Effector memory CD8-positive, alpha-beta T cell (primary cell): Measurements from ENCODE around the gene PLA2G2C.
"Not testable (repeated sequence)": the region's sequence is repeated elsewhere in the genome, so short reads cannot be mapped to it uniquely, and the experiment has no call there.

Experiments used
- ATAC-seq: fragments of 150-1000 bp; cut with Tn5 transposase; replicated peaks from 2 replicates; pipeline ENCODE4 v1.10.0; 2021; ENCODE audit warnings: mild to moderate bottlenecking, moderate library complexity
- DNase-seq, 3 experiments: peaks; one replicate each; pipeline ENCODE4 v3.0.0; 2021
- H3K27ac Mint-ChIP-seq, 2 donors: one replicate each; pipeline ENCODE4 v1.8.0; 2022; ENCODE audit warnings: mild to moderate bottlenecking in 2 of 2, mixed read lengths in 2 of 2, moderate library complexity in 2 of 2
- H3K27me3 Mint-ChIP-seq, 2 donors: one replicate each; pipeline ENCODE4 v1.8.0; 2022; ENCODE audit warnings: mixed read lengths in 2 of 2
- H3K36me3 Mint-ChIP-seq: one replicate; pipeline ENCODE4 v1.8.0; 2022; ENCODE audit warnings: mild to moderate bottlenecking, moderate library complexity, mixed read lengths; ENCODE audit not compliant: insufficient read depth
- H3K4me1 Mint-ChIP-seq, 2 donors: one replicate each; pipeline ENCODE4 v1.8.0; 2022; ENCODE audit warnings: low read depth in 2 of 2, mixed read lengths in 2 of 2
- H3K4me3 Mint-ChIP-seq, 2 donors: one replicate each; pipeline ENCODE4 v1.8.0; 2022; ENCODE audit warnings: mild to moderate bottlenecking in 2 of 2, mixed read lengths in 2 of 2, moderate library complexity in 2 of 2
- H3K9me3 Mint-ChIP-seq, 2 donors: one replicate each; pipeline ENCODE4 v1.8.0; 2022; ENCODE audit warnings: mixed read lengths in 2 of 2
- total RNA-seq, 9 experiments: gene quantifications; one replicate each; lab custom pipeline; 2026; lab: John Stamatoyannopoulos, UW

The PLA2G2C gene
- 0 to 1.3 (median 0) reads per million in 9 experiments for total RNA-seq

GRCh38 chr1:20185834-20186782, at the start of gene PLA2G2C, which contains the start of gene UBXN10:
Gene PLA2G2C (minus strand): TSS chr1:20186518. CDS start chr1:20177363, 9,155 bp downstream.
Gene UBXN10 (plus strand): TSS chr1:20186096. CDS start chr1:20190562, 4,466 bp downstream.
- DNase-seq, result peak; percentile 35 to 46 (median 41)
- Mint-ChIP-seq H3K36me3 (peaks cover 5% of the 10 kb centered on the region), H3K9me3 (no peaks in the 10 kb centered on the region), H3K4me1 (peaks cover 34 to 35% of the 10 kb centered on the region in 2 donors), H3K27ac (peak within 1 kb of the TSS; percentile 56 to 69), H3K27me3 (peaks cover 0 to 4% of the 10 kb centered on the region in 2 donors), H3K4me3 (peak within 1 kb of the TSS; percentile 67 to 76)
- peak; percentile 46 for ATAC-seq

- H3K4me3 Mint-ChIP-seq, result no peak overlapping the region
- H3K27ac Mint-ChIP-seq, result no peak overlapping the region
- H3K4me1 Mint-ChIP-seq, result peaks cover 0 to 8% of the 10 kb centered on the region in 2 donors
- no peaks in the 10 kb centered on the region for H3K9me3 Mint-ChIP-seq
- no peaks in the 10 kb centered on the region for H3K36me3 Mint-ChIP-seq
- peaks cover 56 to 75% of the 10 kb centered on the region in 2 donors for H3K27me3 Mint-ChIP-seq
- DNase-seq, result no peak
- ATAC-seq, result no peak
These were observed 48.6 kb upstream of the PLA2G2C start for GRCh38 chr1:20234788-20235535.

- peaks cover 0 to 8% of the 10 kb centered on the region in 2 donors for H3K4me1 Mint-ChIP-seq
- H3K27ac Mint-ChIP-seq, result no peak overlapping the region
- no peak for ATAC-seq
- peaks cover 58 to 73% of the 10 kb centered on the region in 2 donors for H3K27me3 Mint-ChIP-seq
- H3K4me3 Mint-ChIP-seq, result no peak overlapping the region
- H3K9me3 Mint-ChIP-seq, result no peaks in the 10 kb centered on the region
- H3K36me3 Mint-ChIP-seq, result no peaks in the 10 kb centered on the region
- no peak for DNase-seq
These were observed 47.5 kb upstream of the PLA2G2C start for GRCh38 chr1:20233866-20234265.

- H3K9me3 Mint-ChIP-seq, result no peaks in the 10 kb centered on the region
- peaks cover 63 to 74% of the 10 kb centered on the region in 2 donors for H3K27me3 Mint-ChIP-seq
- no peaks in the 10 kb centered on the region for H3K36me3 Mint-ChIP-seq
- no peak for DNase-seq
- H3K27ac Mint-ChIP-seq, result no peak overlapping the region
- no peak overlapping the region for H3K4me3 Mint-ChIP-seq
- peaks cover 0 to 8% of the 10 kb centered on the region in 2 donors for H3K4me1 Mint-ChIP-seq
- ATAC-seq, result peak; percentile 47
These were observed 47.1 kb upstream of the PLA2G2C start for GRCh38 chr1:20233394-20233793.

GRCh38 chr1:20232564-20232963, 46.2 kb upstream of the PLA2G2C start:
- H3K36me3 Mint-ChIP-seq, H3K4me3 Mint-ChIP-seq, H3K27ac Mint-ChIP-seq, ATAC-seq, DNase-seq, H3K9me3 Mint-ChIP-seq, H3K4me1 Mint-ChIP-seq: not testable (repeated sequence)
- H3K27me3 Mint-ChIP-seq, result peaks cover 71 to 77% of the 10 kb centered on the region in 2 donors

GRCh38 chr1:20229171-20229570, 42.9 kb upstream of the PLA2G2C start:
- Mint-ChIP-seq H3K27ac (no peak overlapping the region), H3K36me3 (no peaks in the 10 kb centered on the region), H3K4me1 (peaks cover 0 to 6% of the 10 kb centered on the region in 2 donors), H3K27me3 (peaks cover 68 to 84% of the 10 kb centered on the region in 2 donors), H3K4me3 (no peak overlapping the region), H3K9me3 (no peaks in the 10 kb centered on the region)
- ATAC-seq (no peak), DNase-seq (no peak)

GRCh38 chr1:20228314-20228825, 42.1 kb upstream of the PLA2G2C start:
- H3K36me3 Mint-ChIP-seq, result no peaks in the 10 kb centered on the region
- H3K27me3 Mint-ChIP-seq, result peaks cover 68 to 84% of the 10 kb centered on the region in 2 donors
- no peak overlapping the region for H3K27ac Mint-ChIP-seq
- no peak overlapping the region for H3K4me3 Mint-ChIP-seq
- ATAC-seq (no peak), DNase-seq (no peak)
- H3K4me1 Mint-ChIP-seq, result peaks cover 0 to 3% of the 10 kb centered on the region in 2 donors
- H3K9me3 Mint-ChIP-seq, result no peaks in the 10 kb centered on the region

GRCh38 chr1:20227704-20228103, 41.4 kb upstream of the PLA2G2C start:
- H3K4me3 Mint-ChIP-seq, result no peak overlapping the region
- no peaks in the 10 kb centered on the region for H3K9me3 Mint-ChIP-seq
- H3K4me1 Mint-ChIP-seq, result no peaks in the 10 kb centered on the region
- H3K27me3 Mint-ChIP-seq, result peaks cover 68 to 84% of the 10 kb centered on the region in 2 donors
- no peak overlapping the region for H3K27ac Mint-ChIP-seq
- ATAC-seq, result no peak
- H3K36me3 Mint-ChIP-seq, result no peaks in the 10 kb centered on the region
- DNase-seq, result no peak

- peaks cover 61 to 91% of the 10 kb centered on the region in 2 donors for H3K27me3 Mint-ChIP-seq
These were observed 38.2 kb upstream of the PLA2G2C start for GRCh38 chr1:20224546-20224945.

GRCh38 chr1:20223551-20224419, 37.5 kb upstream of the PLA2G2C start:
- no peaks in the 10 kb centered on the region for H3K4me1 Mint-ChIP-seq
- ATAC-seq (no peak), DNase-seq (no peak)
- no peaks in the 10 kb centered on the region for H3K36me3 Mint-ChIP-seq
- no peak overlapping the region for H3K27ac Mint-ChIP-seq
- peaks cover 54 to 90% of the 10 kb centered on the region in 2 donors for H3K27me3 Mint-ChIP-seq
- no peaks in the 10 kb centered on the region for H3K9me3 Mint-ChIP-seq
- H3K4me3 Mint-ChIP-seq, result no peak overlapping the region

More at GRCh38 chr1:20224546-20224945, 38.2 kb upstream of the PLA2G2C start:
- H3K27ac Mint-ChIP-seq, result no peak overlapping the region
- no peak overlapping the region for H3K4me3 Mint-ChIP-seq
- no peaks in the 10 kb centered on the region for H3K9me3 Mint-ChIP-seq
- DNase-seq (no peak), ATAC-seq (no peak)
- H3K36me3 Mint-ChIP-seq, result no peaks in the 10 kb centered on the region
- no peaks in the 10 kb centered on the region for H3K4me1 Mint-ChIP-seq

GRCh38 chr1:20223106-20223505, 36.8 kb upstream of the PLA2G2C start:
- Mint-ChIP-seq H3K4me3 (no peak overlapping the region), H3K27ac (no peak overlapping the region), H3K36me3 (no peaks in the 10 kb centered on the region), H3K27me3 (peaks cover 48 to 90% of the 10 kb centered on the region in 2 donors), H3K4me1 (no peaks in the 10 kb centered on the region), H3K9me3 (no peaks in the 10 kb centered on the region)
- DNase-seq (no peak), ATAC-seq (no peak)

- Mint-ChIP-seq H3K9me3 (no peaks in the 10 kb centered on the region), H3K36me3 (no peaks in the 10 kb centered on the region), H3K27me3 (peaks cover 32 to 91% of the 10 kb centered on the region in 2 donors), H3K4me3 (no peak overlapping the region), H3K27ac (no peak overlapping the region), H3K4me1 (no peaks in the 10 kb centered on the region)
- DNase-seq (no peak), ATAC-seq (no peak)
These were observed 33.7 kb upstream of the PLA2G2C start for GRCh38 chr1:20220036-20220435.
